ENCODE data around the gene SYNGR3. TPM values are rescaled to one million over a fixed set of nuclear protein-coding genes. Genes with fewer than 3 reads are reported as not detected.

Gene SYNGR3
- total RNA-seq, 1 experiment from 2014 or later = 15.2 TPM

DNA sequence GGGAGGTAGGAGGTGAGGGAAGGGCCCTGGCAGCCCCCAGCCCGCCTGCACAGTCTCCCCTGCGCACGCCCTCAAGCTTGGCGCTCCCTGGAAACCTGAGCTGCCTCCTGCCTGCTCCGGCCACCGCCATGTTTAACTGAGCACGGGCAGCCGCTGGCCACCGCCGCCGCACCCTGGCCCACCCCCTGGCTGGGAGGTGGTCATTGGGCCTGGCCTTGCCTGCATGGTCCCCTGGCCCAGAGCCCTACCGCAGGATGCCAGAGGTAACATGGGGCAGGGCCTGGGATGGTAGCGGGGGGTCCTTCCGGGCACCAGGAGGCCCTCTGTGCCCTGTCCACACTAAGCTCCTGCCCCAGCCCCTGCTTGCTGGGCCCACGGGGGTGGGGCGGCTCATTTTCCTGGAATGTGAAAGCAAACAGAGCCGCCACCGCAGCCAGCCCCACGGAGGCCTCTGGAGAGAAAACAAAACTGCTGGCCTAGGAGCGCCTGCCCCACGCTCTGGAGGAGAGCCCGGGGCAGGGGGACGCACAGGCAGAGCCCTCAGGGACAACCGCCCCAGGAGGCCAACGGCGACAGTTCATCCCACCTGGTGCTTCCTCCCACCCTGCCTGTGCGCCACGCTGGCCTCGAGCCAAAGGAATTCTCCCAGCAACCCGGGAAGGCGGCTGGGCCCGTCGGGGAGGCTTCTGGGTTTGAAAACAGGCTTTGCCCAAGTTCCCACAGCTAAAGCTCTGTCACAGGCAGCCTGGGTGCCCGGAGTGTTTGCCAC is 45.8 kb downstream of the SYNGR3 start:
- H3K4me1 ChIP-seq (ENCODE audit: control insufficient read depth, insufficient read depth, low read length) = peaks cover 78% of the 10 kb centered on the region
- H3K4me3 ChIP-seq (ENCODE audit: low read depth in 2 of 2, low read length in 2 of 2) = peak overlapping the region in 1 of 2 experiments; percentile 20; a peak in 1 of 4 replicates
- H3K9me3 ChIP-seq (ENCODE audit: control insufficient read depth, insufficient read depth, low read depth, low read length) = no peaks in the 10 kb centered on the region
- intact Hi-C loops (cut with micrococcal nuclease; ENCODE audit: unreplicated experiment) = no loop called here
- CTCF ChIA-PET = interaction anchor here (0.6 kb wide), 1 partner anchor 103 kb away, joined by 11 read pairs; no protein-coding TSS in a partner anchor
- ATAC-seq (peak; percentile 57), DNase-seq (ENCODE audit: low read depth, low spot score) (no peak)
- peak overlapping the region; percentile 91 for H3K27ac ChIP-seq (ENCODE audit: low read length)
- H3K36me3 ChIP-seq (ENCODE audit: control insufficient read depth, insufficient read depth, low read length) = no peaks in the 10 kb centered on the region
- POLR2A ChIA-PET = no interaction called here
- no peaks in the 10 kb centered on the region for H3K27me3 ChIP-seq (ENCODE audit: control insufficient read depth, insufficient read depth, low read length)
- in situ Hi-C loops (cut with HindIII; ENCODE audit: low pct_unique_long_range_greater_than_20kb, low sequenced_read_pairs) = no loop called here
- no TSS peak for BruUV-seq (replicated peaks)
- TF ChIP-seq CTCF (IDR thresholded peaks at IDR 0.05) = no peak
- TF ChIP-seq TCF7L2 (IDR thresholded peaks at IDR 0.05; ENCODE audit: low read depth, low read length) = peak; percentile 74
- TF ChIP-seq REST (IDR thresholded peaks at IDR 0.05; ENCODE audit: insufficient read depth in 1 of 2, low read depth in 2 of 2, low read length in 1 of 2) = no peak
- no peak; the same call in 1 of the 2 replicates for TF ChIP-seq POLR2AphosphoS5 (IDR thresholded peaks at IDR 0.05; ENCODE audit: low read depth, low read length)
- TF ChIP-seq SIN3A (IDR thresholded peaks at IDR 0.05; ENCODE audit: borderline replicate concordance, insufficient read depth, low read depth, low read length) = 0 out of 2 replicates have a peak, but pooled peaks have one; percentile 24

GRCh38 chr16:2036200-2036966 is 46.6 kb downstream of the SYNGR3 start:
- Histone ChIP-seq H3K4me1 (ENCODE audit: control insufficient read depth, insufficient read depth, low read length) (peaks cover 77% of the 10 kb centered on the region), H3K27ac (ENCODE audit: low read length) (peak overlapping the region; percentile 91), H3K36me3 (ENCODE audit: control insufficient read depth, insufficient read depth, low read length) (no peaks in the 10 kb centered on the region), H3K27me3 (ENCODE audit: control insufficient read depth, insufficient read depth, low read length) (no peaks in the 10 kb centered on the region), H3K4me3 (ENCODE audit: low read depth in 2 of 2, low read length in 2 of 2) (no peak overlapping the region), H3K9me3 (ENCODE audit: control insufficient read depth, insufficient read depth, low read depth, low read length) (no peaks in the 10 kb centered on the region)
- ChIA-PET CTCF (no interaction called here), POLR2A (no interaction called here)
- BruUV-seq (replicated peaks) = no TSS peak
- DNase-seq (ENCODE audit: low read depth, low spot score) = no peak
- no peak for TF ChIP-seq TCF7L2 (IDR thresholded peaks at IDR 0.05; ENCODE audit: low read depth, low read length)
- no peak for TF ChIP-seq POLR2AphosphoS5 (IDR thresholded peaks at IDR 0.05; ENCODE audit: low read depth, low read length)
- TF ChIP-seq REST (IDR thresholded peaks at IDR 0.05; ENCODE audit: insufficient read depth in 1 of 2, low read depth in 2 of 2, low read length in 1 of 2) = no peak
- no peak for TF ChIP-seq SIN3A (IDR thresholded peaks at IDR 0.05; ENCODE audit: borderline replicate concordance, insufficient read depth, low read depth, low read length)
- intact Hi-C loops (cut with micrococcal nuclease; ENCODE audit: unreplicated experiment) = no loop called here
- peak; percentile 0; the same call in 1 of the 2 replicates for ATAC-seq
- in situ Hi-C loops (cut with HindIII; ENCODE audit: low pct_unique_long_range_greater_than_20kb, low sequenced_read_pairs) = no loop called here
